CD4-positive, alpha-beta T cell treated with Interleukin-12 subunit alpha and Interleukin-12 subunit beta, for 1 hour (primary cell): ENCODE results near the gene KCNJ14.

Source experiments
- DNase-seq: peaks from one replicate; pipeline ENCODE4 v3.0.0-alpha.2; 2020

KCNJ14 gene

DNA sequence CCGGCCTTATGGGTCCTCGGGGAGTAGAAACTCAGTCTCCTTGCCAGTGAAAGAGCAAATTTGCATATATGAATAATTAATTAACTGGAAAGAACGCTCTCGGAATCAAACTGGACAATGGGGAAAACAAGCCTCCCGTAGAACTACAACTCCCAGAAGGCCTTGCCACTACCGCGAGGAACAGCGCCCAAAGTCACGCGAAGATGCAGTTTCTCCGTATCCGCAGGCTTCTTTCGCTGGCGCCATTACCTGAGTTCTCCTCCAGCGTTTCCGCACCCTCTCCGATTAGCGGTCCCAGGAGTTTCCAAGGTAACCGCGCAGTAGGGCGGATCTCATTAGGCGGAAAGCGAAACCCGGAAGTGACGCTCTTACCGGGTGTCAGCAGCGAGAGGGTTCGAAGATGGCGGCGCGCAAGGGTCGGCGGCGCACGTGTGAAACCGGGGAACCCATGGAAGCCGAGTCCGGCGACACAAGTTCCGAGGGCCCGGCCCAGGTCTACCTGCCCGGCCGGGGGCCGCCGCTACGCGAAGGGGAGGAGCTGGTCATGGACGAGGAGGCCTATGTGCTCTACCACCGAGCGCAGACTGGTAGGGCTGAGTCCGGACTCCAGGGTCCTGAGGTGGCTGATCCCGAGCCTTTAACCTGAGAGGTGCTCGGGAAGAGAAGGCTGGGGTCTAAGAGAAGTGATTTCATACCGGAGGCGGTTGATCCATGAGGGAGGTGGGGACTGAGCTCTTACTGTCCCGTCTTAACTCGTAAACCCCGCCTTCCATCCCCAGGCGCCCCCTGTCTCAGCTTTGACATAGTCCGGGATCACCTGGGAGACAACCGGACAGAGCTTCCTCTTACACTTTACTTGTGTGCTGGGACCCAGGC, 9.5 kb upstream of the KCNJ14 start, which contains the start of gene GRWD1:
Gene GRWD1 (plus strand): TSS at position 378 of the 876 bp plus-strand sequence. CDS start 23 bp downstream, at position 401.
- DNase-seq = peak; percentile 96

DNA sequence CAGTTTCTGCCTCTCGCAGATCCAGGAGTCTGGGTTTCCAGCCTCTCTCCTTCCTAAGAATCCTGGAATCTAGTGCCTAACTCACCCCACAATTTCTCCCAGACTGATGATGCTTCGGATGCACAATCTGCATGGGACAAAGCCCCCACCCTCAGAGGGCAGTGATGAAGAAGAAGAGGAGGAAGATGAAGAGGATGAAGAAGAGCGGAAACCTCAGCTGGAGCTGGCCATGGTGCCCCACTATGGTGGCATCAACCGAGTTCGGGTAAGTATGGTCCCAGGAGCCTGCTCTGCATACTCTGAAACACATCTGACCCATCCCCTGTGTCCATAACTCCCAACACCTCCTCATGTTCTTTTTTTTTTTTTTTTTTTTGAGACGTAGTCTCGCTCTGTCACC, 8.8 kb upstream of the KCNJ14 start:
- DNase-seq = no peak

DNA sequence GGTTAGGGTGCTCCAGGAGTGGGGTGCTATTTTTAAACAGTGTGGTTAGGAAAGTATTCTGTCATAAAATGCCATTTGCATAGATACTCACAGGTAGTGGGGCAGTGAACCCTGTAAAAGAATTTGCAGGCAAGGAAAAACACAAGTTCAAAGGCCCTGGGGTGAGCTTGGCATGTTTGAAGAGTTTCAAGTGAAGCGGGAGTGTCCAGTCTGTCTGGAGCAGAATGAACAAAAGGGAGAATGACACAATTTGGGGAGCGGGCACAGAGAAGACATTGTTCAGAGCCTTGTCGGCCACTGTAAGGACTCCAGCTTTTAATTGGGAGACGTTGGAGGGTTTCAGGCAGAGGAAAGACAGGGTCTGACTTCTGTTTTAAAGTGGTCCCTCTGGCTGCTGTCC, 6.8 kb upstream of the KCNJ14 start:
- DNase-seq = no peak

DNA sequence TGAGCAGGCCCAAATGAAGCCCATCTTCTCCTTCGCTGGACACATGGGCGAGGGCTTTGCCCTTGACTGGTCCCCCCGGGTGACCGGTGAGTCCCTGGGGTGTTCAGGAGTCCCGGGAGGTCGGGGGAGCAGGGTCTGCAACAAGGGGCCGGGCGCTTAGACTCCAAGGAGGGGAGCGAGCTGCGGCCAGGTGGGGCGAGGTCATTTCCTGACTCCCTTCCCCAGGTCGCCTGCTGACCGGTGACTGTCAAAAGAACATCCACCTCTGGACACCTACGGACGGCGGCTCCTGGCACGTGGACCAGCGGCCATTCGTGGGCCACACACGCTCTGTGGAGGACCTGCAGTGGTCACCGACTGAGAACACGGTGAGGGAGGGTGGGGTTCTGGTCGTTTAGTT, 4.9 kb upstream of the KCNJ14 start:
- no peak for DNase-seq

DNA sequence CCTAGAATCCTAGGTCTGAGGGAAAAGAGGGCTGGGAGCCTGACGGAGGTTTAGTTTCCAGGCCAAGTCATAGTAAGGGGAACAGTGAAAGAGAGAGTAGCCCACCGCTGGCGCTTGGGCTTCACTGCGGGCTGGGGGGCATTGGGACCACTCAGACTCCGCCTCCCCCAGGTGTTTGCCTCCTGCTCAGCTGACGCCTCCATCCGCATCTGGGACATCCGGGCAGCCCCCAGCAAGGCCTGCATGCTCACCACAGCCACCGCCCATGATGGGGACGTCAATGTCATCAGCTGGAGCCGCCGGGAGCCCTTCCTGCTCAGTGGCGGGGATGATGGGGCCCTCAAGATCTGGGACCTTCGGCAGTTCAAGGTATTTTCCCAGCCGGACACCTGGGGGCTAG, 4.5 kb upstream of the KCNJ14 start:
- DNase-seq = no peak

DNA sequence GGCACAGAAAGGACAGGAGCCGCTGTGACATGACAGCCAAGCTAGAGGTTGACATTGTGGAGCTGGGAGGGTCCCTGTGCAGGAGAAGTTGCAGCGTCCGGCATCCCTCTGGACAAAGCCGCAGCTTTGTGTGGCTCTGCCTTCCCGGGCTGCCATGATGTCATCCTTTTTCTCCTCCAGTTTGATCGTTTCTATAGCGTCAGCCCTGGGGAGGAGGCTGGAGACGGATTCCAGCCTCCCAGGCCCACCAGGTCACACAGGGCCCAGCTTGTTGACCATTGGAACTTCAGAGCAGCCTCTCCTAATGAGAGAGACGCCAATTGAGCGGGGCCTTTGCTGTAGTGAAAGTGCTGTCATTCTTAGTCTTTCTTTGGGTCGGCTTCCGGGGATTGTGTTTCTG, 3.8 kb upstream of the KCNJ14 start:
- no peak for DNase-seq

DNA sequence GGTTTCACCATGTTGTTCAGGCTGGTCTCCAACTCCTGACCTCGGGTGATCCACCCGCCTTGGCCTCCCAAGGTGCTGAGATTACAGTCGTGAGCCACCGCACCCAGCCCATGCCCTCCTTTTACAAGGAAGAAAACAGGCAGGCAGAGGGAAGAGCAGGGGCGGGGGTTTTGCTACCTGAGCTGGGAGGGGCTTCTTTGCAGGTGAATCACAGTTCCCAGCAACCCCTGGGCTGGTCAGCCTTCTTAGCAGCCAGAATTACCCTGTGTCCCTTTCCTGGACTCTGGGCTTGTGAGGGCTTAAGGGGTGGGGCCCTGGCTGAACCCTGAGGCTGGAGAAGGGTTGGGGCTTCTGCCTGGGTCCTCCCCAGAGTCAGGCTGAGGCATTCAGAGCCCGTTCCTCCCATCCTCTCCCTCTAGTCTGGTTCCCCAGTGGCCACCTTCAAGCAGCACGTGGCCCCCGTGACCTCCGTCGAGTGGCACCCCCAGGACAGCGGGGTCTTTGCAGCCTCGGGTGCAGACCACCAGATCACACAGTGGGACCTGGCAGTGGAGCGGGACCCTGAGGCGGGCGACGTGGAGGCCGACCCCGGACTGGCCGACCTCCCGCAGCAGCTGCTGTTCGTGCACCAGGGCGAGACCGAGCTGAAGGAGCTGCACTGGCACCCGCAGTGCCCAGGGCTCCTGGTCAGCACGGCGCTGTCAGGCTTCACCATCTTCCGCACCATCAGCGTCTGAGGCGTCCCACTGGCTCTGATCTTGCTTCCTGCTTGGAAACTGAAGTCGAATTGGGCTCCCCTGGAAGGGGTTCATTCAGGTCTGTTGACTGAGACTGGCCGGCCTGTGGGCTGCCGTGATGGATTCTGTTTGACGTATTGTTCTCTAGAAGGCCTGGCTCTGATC, 2.8 kb upstream of the KCNJ14 start:
- DNase-seq = no peak

DNA sequence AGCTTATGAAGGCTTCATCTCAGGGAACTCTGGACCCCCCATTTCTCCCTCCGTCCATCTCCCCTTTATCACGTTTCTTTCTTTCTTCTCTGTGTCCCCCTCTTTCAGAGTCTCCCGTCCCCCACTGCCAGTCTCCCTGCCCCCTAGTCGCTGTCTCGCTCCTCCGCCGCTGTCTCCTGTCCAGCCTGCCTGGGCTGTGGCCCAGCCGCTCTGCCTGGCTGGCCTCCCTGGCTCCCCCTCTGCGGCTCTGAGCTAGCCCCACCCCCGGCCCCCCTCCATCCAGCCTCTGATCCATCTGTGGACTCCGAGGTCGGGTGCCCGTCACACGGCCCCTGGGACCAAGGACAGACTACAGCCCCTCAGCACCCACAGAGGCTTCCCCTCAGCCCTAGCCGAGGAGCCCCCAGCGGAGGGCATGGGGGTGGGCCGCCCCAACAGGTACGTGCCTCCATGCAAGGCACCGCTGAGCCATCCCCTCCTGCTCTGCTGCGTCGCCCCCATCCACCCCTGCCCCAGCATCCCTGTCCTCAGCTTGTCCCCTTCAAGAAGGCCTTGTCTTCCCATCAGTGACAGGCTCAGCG, 1.1 kb upstream of the KCNJ14 start:
- DNase-seq = no peak

DNA sequence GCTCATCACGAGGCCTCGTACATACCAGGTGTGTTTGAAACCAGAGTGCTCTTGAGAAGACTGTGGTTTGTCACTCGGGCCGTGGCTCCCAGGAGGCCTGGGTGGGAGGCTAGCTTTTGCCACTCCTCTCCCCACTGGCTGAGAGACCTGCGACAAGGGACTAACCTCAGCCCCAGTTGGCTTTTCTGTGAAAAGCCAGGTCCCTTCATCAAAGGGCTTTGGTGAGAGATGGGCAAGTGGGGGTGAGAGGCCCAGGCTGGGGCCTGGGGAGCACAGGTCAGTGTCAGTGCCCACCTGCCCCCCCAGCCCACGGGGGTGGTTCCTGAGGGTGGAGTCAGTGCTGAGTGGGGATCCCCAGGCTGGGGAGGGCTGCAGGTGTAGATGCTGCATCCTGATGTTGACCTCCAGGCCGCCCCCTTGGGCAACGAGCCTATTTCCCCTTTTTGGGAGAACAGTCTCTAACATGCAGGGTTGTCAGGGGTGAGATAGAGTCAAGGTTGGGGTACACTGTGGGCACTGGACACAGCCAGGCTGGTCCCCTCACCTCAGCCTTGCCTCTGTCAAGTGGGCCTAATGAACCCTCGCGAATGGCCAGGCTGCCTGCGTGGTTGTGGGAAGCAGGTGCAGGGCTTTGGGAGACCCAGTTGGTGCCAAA, 661 bp downstream of the KCNJ14 start:
- no peak for DNase-seq

DNA sequence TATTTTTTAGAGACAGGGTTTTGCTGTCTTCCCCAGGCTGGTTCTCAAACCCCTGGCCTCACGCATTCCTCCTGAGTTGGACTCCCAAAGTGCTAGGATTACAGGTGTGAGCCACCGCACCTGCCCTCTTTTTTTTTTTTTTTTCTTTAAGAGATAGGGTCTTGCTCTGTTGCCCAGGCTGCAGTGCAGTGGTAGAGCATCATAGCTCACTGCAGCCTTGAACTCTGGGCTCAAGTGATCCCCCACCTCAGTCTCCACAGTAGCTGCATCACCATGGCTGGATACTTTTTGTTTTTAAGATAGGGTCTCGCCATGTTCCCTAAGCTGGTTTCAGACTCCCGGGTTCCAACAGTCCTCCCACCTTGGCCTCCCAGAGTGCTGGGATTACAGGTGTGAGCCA, 1.5 kb downstream of the KCNJ14 start:
- no peak for DNase-seq

DNA sequence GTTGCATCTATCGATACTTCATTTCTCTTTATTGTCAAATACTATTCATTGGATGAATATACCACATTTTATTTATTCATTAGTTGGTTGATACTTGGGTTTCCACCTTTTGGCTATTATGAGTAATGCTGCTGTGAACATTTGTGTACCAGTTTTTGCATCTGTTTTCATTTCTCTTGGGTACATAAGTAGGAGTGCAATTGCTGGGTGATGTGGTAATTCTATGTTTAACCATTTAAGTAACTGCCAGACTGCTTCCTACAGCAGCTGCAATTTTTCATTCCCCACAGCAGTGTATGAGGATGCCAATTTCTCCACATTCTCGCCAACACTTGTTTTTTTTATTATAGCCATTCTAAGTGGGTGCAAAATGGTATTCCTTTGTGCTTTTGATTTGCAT, 2.6 kb downstream of the KCNJ14 start:
- no peak for DNase-seq

DNA sequence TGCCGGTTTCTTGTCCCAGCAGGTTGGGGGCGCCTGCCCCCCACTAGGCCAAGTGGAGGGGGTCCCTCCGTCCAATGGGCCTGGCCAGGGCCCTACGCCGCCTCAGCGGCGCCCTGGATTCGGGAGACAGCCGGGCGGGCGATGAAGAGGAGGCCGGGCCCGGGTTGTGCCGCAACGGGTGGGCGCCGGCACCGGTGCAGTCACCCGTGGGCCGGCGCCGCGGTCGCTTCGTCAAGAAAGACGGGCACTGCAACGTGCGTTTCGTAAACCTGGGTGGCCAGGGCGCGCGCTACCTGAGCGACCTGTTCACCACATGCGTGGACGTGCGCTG, 6.2 kb downstream of the KCNJ14 start:
- no peak for DNase-seq

DNA sequence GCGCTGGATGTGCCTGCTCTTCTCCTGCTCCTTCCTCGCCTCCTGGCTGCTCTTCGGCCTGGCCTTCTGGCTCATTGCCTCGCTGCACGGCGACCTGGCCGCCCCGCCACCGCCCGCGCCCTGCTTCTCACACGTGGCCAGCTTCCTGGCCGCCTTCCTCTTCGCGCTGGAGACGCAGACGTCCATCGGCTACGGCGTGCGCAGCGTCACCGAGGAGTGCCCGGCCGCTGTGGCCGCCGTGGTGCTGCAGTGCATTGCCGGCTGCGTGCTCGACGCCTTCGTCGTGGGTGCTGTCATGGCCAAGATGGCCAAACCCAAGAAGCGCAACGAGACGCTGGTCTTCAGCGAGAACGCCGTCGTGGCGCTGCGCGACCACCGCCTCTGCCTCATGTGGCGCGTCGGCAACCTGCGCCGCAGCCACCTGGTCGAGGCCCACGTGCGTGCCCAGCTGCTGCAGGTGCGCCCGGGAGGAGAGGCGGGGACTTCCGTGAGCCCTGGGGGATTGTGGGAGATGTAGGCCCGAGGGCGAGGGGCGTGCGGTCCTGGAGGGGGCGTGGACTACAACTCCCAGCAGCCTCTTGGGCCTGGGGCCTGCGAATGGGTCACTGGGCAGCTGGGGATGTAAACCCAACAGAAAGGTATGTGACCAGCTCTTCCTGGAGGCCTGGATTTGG, 6.7 kb downstream of the KCNJ14 start:
- DNase-seq = no peak

DNA sequence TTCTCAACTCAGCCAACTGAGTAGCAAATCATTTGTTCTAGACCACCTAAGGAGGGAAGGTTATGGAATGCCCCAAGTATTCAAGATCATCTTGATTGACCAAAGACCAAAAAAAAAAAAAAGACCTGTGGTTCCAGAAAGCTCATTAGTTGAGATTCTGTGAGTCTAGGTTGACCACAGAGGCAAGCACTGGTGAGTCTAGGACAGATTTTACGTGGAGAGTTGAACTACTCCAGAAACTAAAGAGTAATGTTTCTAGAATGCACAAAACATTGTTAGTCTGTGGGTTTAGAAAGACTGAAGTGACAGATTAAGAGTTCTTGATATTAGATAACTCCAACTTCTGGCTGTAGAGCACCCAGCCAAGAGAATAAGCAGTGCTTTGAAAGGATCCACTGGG, 9.8 kb downstream of the KCNJ14 start:
- DNase-seq = no peak

DNA sequence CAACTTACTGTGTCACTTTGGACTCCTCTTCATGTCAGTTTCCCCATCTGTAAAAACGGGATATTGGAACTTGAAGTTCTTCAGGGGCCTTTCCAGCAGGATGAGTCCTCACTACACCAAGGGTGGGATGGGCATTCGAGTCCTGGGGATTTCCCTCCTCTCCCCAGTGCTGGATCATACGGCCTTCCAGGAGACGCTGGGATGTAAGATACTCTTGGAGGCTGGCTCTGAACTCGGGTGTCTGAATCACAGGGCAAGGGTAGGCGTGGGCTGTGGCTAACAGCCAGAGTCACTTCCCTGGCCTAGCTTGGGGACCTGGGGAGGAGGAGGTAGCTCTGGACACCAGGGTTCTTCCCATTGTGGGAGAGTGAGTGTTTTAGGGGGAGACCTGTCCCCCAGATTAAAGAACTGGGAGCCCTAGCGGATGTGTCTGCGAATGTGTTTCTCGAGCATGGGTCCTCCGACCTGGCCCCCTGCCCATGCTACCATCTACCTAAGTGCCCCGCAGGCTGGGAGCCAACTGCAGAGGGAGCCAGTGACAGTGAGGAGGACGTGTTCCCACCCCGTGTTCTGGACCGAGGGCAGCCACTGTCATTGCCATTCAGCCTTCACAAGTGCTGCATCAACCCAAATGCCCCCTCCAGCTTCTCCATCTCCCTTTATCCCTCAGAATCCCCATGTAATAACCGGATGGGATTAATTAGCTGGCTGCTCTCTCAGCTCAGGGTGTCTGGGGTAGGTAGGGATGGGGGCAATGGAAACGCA, 11.4 kb downstream of the KCNJ14 start:
- no peak for DNase-seq

DNA sequence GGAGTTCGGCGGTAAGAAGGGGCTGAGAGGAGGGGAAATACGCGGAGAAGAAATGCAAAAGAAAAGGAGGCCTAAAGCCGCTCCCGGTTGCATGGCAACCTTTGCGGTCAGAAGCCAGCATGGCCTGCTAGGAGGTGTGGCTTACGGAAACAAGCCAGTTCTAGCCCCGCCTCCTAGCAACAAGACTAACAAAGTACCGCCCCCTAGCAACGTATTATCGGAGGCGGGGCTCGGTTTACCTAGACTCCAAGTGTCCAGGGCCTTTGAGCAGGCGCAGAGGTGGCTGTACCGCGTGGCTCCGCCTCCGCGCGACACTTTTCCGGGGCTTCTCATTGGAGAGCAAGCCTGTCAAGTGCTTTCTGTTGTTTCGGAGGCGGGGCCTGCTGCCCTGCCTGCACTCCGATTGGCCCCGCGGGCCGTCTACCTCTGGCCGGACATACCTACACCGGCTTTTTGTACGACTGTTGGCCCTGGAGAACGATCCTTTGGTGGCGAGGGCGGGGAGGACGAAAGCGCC, 13.5 kb downstream of the KCNJ14 start:
- DNase-seq = peak; percentile 100

DNA sequence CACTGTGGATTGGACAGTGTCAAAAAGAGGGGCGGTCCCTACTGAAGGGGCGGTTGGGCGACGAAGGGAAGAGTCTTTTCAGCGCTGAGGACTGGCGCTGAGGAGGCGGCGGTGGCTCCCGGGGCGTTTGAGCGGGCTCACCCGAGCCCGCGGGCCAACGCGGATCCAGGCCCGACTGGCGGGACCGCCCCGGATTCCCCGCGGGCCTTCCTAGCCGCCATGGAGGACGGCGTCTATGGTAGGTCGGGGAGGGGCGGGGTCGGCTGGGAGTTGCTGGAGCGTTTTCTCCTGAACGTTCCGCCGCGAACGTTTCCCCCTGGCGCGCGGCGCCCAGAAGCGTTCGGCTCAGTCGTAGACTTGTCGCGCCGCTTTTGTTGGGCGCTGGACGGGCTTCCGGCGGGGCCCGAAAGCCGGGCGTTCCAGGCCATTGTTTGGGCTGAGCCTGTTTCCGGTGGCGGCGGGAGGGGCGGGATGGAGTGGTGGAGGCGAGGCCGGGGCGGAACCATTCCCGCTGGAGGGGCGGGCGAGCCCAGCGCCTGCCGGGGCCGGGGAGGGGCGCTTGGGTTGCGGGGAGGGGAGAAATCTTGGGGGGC, 14.0 kb downstream of the KCNJ14 start, which contains the start of gene CYTH2:
Gene CYTH2 (plus strand): TSS at position 81 of the 593 bp plus-strand sequence. CDS start 139 bp downstream, at position 220.
- DNase-seq = peak; percentile 77

DNA sequence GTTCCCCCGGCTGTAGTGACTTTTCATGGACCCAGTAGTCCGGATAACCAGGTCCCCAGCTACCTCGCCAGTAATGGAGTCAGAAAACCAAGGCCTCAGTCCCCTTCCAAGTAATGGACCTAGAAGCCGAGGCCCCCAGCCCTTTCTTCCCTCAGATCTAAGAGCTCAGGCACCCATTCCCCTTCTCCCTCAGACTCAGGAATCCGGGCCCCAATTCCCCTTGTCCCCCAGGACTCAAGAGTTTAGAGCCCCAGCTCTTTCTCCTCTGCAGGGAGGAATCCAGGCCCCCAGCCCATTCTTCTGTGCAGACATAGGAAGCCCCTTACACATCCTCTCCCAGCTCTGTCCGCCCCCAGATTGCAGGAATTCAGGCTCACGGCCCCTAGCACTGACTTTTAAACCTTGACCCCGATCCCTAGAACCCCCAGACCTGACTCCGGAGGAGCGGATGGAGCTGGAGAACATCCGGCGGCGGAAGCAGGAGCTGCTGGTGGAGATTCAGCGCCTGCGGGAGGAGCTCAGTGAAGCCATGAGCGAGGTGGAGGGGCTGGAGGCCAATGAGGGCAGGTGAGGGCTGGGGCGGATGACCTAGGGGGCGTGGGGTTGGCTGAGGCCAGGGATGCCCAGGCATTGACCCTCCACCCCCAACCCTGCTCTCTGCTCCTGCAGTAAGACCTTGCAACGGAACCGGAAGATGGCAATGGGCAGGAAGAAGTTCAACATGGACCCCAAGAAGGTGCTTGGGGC, 14.7 kb downstream of the KCNJ14 start:
- DNase-seq = no peak

DNA sequence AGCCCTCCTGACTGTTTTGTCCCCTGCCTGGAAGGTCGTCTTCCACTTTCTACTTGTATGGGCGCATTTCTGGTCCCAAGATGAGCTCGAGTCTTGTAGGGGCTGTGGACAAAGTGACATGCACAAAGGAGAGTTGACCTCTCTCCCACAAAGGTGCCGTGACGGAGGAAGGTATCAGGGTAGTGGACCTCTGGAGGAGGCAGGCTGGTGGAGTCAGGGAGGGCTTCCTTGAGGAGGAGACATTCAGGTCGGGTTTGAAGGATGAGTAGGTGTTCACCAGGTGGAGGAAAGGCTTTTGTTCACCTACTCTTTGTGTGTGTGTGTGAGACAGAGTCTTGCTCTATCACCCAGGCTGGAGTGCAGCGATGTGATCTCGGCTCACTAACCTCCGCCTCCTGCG, 15.5 kb downstream of the KCNJ14 start:
- no peak for DNase-seq

DNA sequence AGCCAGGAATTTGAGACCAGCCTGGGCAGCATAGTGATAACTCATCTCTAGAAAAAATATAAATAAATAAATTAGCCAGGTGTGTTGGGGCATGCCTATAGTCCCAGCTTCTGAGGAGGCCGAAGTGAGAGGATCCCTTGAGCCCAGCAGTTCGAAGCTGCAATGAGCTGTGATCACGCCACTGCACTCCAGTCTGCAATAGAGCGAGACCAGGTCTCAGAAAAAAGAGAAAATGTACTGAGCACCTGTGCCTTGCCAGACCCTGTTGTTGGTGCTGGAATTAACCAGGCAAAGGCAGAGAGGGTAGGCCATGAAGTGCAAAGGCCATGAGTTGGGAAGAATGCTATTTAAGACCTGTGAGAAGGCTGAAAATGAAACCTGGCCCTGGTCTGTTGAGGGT, 16.5 kb downstream of the KCNJ14 start:
- no peak for DNase-seq
